Neural progenitor cell (in vitro differentiated cells): ENCODE data around the gene BTBD7.

Source experiments
- EZH2 ChIP-seq: fragments of 200-600 bp; sonication (generic); IDR thresholded peaks from 2 replicates; pipeline ENCODE4 v1.6.1; 2017; ENCODE audit warnings: antibody characterized with exemption, mild to moderate bottlenecking, moderate library complexity
- EZH2phosphoT487 ChIP-seq: fragments of 200-600 bp; sonication (generic); IDR thresholded peaks from 2 replicates; pipeline ENCODE4 v1.6.1; 2017; ENCODE audit warnings: antibody characterized with exemption
- TF ChIP-seq, protein P1 (sequence below): fragments of 200-600 bp; sonication (generic); IDR thresholded peaks from 2 replicates; pipeline ENCODE4 v1.5.1; 2017; ENCODE audit warnings: antibody characterized with exemption, mild to moderate bottlenecking

DNA sequence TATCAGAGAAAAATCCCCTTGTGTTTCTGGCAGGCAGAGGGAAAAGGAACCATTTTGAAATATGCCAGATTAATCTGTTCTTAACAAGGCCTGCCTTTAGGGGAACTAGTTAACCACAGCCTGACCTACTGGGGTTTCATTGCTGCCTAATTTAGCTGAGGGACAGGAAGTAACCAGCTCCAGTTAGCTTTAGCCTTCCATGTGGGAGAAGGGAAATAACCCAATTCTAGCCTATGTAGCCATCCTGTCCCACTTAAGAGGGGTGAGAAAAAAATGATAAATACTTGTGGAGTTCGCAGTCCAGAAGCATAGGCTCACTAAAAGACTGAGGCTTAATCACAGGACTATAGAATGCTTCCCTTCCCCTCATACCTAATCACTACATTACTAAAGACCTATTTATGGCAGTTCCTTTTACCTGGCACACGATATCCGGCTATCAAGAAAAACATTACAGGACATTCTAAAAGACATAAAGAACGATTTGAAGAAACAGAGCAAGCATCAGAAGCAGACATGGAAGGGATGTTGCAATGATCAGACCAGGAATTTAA lies 37.0 kb upstream of the BTBD7 start:
- TF ChIP-seq, protein P1, sequence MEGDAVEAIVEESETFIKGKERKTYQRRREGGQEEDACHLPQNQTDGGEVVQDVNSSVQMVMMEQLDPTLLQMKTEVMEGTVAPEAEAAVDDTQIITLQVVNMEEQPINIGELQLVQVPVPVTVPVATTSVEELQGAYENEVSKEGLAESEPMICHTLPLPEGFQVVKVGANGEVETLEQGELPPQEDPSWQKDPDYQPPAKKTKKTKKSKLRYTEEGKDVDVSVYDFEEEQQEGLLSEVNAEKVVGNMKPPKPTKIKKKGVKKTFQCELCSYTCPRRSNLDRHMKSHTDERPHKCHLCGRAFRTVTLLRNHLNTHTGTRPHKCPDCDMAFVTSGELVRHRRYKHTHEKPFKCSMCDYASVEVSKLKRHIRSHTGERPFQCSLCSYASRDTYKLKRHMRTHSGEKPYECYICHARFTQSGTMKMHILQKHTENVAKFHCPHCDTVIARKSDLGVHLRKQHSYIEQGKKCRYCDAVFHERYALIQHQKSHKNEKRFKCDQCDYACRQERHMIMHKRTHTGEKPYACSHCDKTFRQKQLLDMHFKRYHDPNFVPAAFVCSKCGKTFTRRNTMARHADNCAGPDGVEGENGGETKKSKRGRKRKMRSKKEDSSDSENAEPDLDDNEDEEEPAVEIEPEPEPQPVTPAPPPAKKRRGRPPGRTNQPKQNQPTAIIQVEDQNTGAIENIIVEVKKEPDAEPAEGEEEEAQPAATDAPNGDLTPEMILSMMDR: no peak
- TF ChIP-seq EZH2 (no peak), EZH2phosphoT487 (no peak)
